Lung (tissue), 12 donors: Measurements from ENCODE around the gene ASIC5. TPM values are rescaled to one million over a fixed set of nuclear protein-coding genes. Genes with fewer than 3 reads are reported as not detected.

Source experiments
- ATAC-seq: fragments of 200-7000 bp; cut with Tn5 transposase; one replicate; pipeline ENCODE4 v1.9.1; 2020; ENCODE audit warnings: moderate number of reproducible peaks; ENCODE audit not compliant: insufficient read depth, low FRiP score
- DNase-seq, 3 donors: peaks; one replicate each; pipeline ENCODE4 v3.0.0-alpha.2; 2013 to 2017
- H3K27ac ChIP-seq, 2 donors: one replicate each; pipeline ENCODE4 v1.5.1; 2013; ENCODE audit warnings: mild to moderate bottlenecking in 2 of 2, moderate library complexity in 2 of 2, control low read depth in 1 of 2, inconsistent platforms in 1 of 2, low read depth in 1 of 2, low read length in 1 of 2
- H3K27me3 ChIP-seq, 3 donors: one replicate each; pipeline ENCODE4 v1.5.1; 2013; ENCODE audit warnings: low read length in 2 of 3; ENCODE audit not compliant: control insufficient read depth in 3 of 3, insufficient read depth in 3 of 3
- H3K36me3 ChIP-seq, 4 donors: one replicate each; pipeline ENCODE4 v1.5.1; 2013; ENCODE audit warnings: low read length in 4 of 4, mild to moderate bottlenecking in 1 of 4, moderate library complexity in 1 of 4; ENCODE audit not compliant: control insufficient read depth in 4 of 4, insufficient read depth in 4 of 4
- H3K4me1 ChIP-seq, 5 donors: one replicate each; pipeline ENCODE4 v1.5.1; 2013; ENCODE audit warnings: low read length in 5 of 5, mild to moderate bottlenecking in 2 of 5, moderate library complexity in 1 of 5; ENCODE audit not compliant: control insufficient read depth in 5 of 5, insufficient read depth in 5 of 5
- H3K4me3 ChIP-seq: one replicate; pipeline ENCODE4 v1.5.1; 2013; ENCODE audit warnings: mild to moderate bottlenecking, control low read depth, moderate library complexity
- H3K9ac ChIP-seq, 2 donors: one replicate each; pipeline ENCODE4 v1.5.1; 2013; ENCODE audit warnings: low read length in 2 of 2, control low read depth in 1 of 2; ENCODE audit not compliant: insufficient read depth in 1 of 2
- H3K9me3 ChIP-seq, 4 donors: one replicate each; pipeline ENCODE4 v1.5.1; 2013; ENCODE audit warnings: low read length in 3 of 4, mild to moderate bottlenecking in 1 of 4, moderate library complexity in 1 of 4; ENCODE audit not compliant: control insufficient read depth in 4 of 4, insufficient read depth in 3 of 4
- CTCF ChIP-seq: IDR thresholded peaks from 2 replicates; pipeline ENCODE4 v1.5.1; 2012; ENCODE audit warnings: mild to moderate bottlenecking; ENCODE audit errors: control extremely low read depth, extremely low read depth
- WGBS, 2 donors: extraction: QIAGEN DNeasy Blood & Tissue Kit; methylation state at CpG; one replicate each; pipeline ENCODE4 v1.1.7; 2013; 5-methylcytosine and 5-hydroxymethylcytosine counted together
- polyA plus RNA-seq, 2 donors: library from polyadenylated mRNA; stranded (reverse); fragments of 200-250 nt; gene quantifications; one replicate each; pipeline ENCODE4 v1.2.1, GENCODE V29; 2013
- total RNA-seq, 2 donors: library from RNA; depleted of rRNA in 1 of 2; stranded (reverse); fragments of >200 nt in 1 of 2; gene quantifications; one replicate each; pipeline ENCODE4 v1.2.1, GENCODE V29; 2014 to 2021
- donor health status: control.
- donor health status: control.
- donor health status: Bipolar disorder and iron deficiency.
- donor health status: healthy.
- donor health status: DM: yes; HTN: yes; CAD: no.

ASIC5 gene
- total and polyA plus RNA-seq, 4 donors: not detected

GRCh38 chr4:155906554-155907247 is 40.6 kb upstream of the ASIC5 start:
- ATAC-seq: peak; percentile 27
- Histone ChIP-seq H3K4me3 (no peak overlapping the region), H3K9ac (peak overlapping the region in 1 of 2 donors; percentile 57), H3K27me3 (no peaks in the 10 kb centered on the region), H3K4me1 (peaks cover 0 to 55% (median 0%) of the 10 kb centered on the region in 5 donors), H3K36me3 (peaks cover 0 to 2% (median under 1%) of the 10 kb centered on the region in 4 donors), H3K27ac (no peak overlapping the region), H3K9me3 (no peaks in the 10 kb centered on the region)
- TF ChIP-seq CTCF: no peak
- WGBS, 2 donors: 77 to 80% methylated on average over 6 of the region's 6 CpGs
- peak; percentile 80 to 97 (median 96) for DNase-seq

- DNase-seq: peak in 2 of 3 donors; percentile 41 to 53
- H3K27ac ChIP-seq: no peak overlapping the region
- TF ChIP-seq CTCF: no peak
- H3K27me3 ChIP-seq: no peaks in the 10 kb centered on the region
- H3K9ac ChIP-seq: peak overlapping the region in 1 of 2 donors; percentile 61
- no peaks in the 10 kb centered on the region for H3K9me3 ChIP-seq
- ATAC-seq: no peak
- H3K4me3 ChIP-seq: no peak overlapping the region
- 61 to 74% methylated on average over 3 of the region's 3 CpGs for WGBS, 2 donors
- H3K4me1 ChIP-seq: peaks cover 0 to 69% (median 0%) of the 10 kb centered on the region in 5 donors
- H3K36me3 ChIP-seq: peaks cover 0 to 2% (median 0%) of the 10 kb centered on the region in 4 donors
These were observed 38.3 kb upstream of the ASIC5 start for GRCh38 chr4:155904331-155904730.

- no peak for ATAC-seq
- TF ChIP-seq CTCF: no peak
- Histone ChIP-seq H3K9ac (peak within 1 kb of the TSS in 1 of 2 donors; percentile 61), H3K27ac (no peak within 1 kb of the TSS), H3K27me3 (no peaks in the 10 kb centered on the region), H3K36me3 (no peaks in the 10 kb centered on the region), H3K4me3 (no peak within 1 kb of the TSS), H3K4me1 (peaks cover 0 to 64% (median 0%) of the 10 kb centered on the region in 5 donors), H3K9me3 (peaks cover 0 to 2% (median 0%) of the 10 kb centered on the region in 4 donors)
- WGBS, 2 donors: 53 to 79% methylated on average over 1 of the region's 1 CpG
- peak; percentile 57 to 92 (median 91) for DNase-seq
These were observed 37.4 kb upstream of the ASIC5 start, which contains the start of gene TDO2 for GRCh38 chr4:155903453-155903852. Gene TDO2 (plus strand): TSS chr4:155903696. CDS start chr4:155903759, 63 bp downstream.
